Erythroblast (primary cell): ENCODE data around the gene CHRD.
A peak's percentile ranks its signal among the peaks of the same experiment; 100 is the strongest.

Experiments used
- DNase-seq, 2 experiments: peaks; one replicate each; lab custom pipeline; 2025; lab: John Stamatoyannopoulos, UW
- GATA1 ChIP-seq: IDR thresholded peaks from 2 replicates; pipeline ENCODE4 v1.6.1; 2011; ENCODE audit warnings: low read depth, mild to moderate bottlenecking, control low read depth, low read length, moderate library complexity
- POLR2A ChIP-seq: IDR thresholded peaks from 2 replicates; pipeline ENCODE4 v1.6.1; 2011; ENCODE audit warnings: mild to moderate bottlenecking, low read length

The CHRD gene

DNA sequence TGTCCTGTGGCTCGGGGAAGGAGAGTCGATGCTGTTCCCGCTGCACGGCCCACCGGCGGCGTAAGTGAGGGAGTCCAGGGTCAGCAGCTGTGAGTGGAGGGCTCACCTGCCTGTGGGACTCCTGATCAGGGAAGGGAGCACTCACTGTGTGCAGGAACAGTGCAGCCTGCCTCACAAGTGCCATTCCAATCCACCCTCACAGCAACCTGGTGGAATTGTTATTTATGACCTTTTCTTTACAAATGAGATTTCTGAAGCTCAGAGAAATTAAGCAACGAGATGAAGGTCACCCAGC, 9.0 kb downstream of the CHRD start:
- no peak for DNase-seq
- TF ChIP-seq POLR2A = no peak
- no peak for TF ChIP-seq GATA1

DNA sequence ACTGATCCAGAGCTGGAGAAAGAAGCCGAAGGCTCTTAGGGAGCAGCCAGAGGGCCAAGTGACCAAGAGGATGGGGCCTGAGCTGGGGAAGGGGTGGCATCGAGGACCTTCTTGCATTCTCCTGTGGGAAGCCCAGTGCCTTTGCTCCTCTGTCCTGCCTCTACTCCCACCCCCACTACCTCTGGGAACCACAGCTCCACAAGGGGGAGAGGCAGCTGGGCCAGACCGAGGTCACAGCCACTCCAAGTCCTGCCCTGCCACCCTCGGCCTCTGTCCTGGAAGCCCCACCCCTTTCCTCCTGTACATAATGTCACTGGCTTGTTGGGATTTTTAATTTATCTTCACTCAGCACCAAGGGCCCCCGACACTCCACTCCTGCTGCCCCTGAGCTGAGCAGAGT, 9.5 kb downstream of the CHRD start:
- no peak for DNase-seq
- TF ChIP-seq GATA1 = no peak
- TF ChIP-seq POLR2A = no peak

DNA sequence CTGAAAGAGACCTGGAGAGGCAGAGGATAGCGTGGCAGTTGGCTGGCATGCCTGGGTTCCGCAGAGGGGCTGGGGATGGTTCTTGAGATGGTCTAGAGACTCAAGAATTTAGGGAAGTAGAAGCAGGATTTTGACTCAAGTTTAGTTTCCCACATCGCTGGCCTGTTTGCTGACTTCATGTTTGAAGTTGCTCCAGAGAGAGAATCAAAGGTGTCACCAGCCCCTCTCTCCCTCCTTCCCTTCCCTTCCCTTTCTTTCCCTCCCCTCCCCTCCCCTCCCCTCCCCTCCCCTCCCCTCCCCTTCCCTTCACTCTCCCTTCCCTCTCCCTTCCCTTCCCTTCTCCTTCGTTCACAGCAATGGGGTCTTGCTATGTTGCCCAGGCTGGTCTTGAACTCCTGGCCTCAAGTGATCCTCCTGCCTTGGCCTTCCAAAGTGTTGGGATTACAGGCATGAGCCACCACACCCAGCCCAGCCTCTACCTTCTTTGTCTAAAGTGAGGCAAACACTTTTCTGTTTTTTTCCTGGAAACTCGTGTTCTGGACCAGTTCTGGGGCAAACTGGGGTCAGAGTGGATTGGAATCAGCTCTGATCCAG, 10.2 kb downstream of the CHRD start:
- TF ChIP-seq POLR2A (no peak), GATA1 (no peak)
- DNase-seq = no peak

DNA sequence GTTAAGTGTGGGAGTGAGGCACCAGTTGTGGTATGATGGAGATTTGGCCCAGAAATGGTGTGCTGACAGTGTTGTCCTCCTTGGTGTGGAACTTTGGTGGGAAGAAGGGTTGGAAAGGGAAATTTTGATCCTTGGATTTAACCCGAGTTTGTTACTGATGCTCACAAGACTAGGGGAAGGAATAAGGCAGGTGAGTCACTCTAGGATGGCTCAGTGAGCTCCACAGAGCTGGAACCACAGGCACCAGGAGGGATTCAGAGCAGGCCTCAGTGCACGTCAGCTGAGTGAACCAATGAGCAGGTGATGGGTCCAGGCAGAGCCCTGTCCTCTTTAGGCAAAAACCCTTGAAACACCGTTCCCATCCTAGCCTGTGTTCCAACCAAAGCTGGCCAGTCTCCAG, 11.4 kb downstream of the CHRD start:
- TF ChIP-seq POLR2A = no peak
- no peak for TF ChIP-seq GATA1

DNA sequence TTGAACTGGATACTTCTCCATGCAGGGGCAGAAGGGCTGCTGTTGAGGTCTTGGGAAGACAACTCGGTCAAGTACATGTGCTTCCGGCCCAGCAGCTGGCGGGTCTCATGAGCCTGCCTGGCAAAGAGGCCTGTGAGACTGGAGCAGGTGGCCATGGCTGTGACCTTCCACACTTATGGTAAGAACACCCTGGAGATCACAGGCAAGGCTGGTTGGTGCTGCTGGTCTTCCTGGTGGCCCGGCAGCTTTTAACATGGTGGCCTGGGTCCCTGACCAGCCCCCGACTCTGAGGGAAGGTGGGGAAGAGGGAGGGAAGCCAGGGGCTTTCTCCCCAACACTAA, 15.4 kb downstream of the CHRD start:
- TF ChIP-seq GATA1 (no peak), POLR2A (no peak)
- no peak for DNase-seq

More for the DNA sequence above, 11.4 kb downstream of the CHRD start:
- DNase-seq = no peak

DNA sequence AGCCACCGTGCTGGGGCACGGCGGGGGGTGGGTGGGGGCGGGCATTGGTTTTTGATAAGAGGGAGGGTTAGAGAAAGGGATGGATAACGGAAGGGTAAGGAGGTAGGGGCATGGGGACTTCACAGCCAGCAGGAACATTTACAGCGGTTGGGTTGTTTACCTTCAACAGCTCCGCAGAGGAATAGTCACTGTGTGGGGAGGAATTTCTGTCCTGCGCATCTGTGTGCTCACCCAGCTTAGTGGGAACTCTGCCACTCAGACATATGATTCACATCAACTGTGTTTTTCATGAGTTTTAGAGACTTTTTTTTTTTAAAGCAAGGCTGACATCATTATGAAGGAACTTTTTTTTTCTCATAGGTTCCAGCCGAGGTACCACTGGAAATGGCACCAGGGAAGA, 19.6 kb downstream of the CHRD start:
- no peak for TF ChIP-seq POLR2A
- TF ChIP-seq GATA1 = no peak
- DNase-seq = no peak

DNA sequence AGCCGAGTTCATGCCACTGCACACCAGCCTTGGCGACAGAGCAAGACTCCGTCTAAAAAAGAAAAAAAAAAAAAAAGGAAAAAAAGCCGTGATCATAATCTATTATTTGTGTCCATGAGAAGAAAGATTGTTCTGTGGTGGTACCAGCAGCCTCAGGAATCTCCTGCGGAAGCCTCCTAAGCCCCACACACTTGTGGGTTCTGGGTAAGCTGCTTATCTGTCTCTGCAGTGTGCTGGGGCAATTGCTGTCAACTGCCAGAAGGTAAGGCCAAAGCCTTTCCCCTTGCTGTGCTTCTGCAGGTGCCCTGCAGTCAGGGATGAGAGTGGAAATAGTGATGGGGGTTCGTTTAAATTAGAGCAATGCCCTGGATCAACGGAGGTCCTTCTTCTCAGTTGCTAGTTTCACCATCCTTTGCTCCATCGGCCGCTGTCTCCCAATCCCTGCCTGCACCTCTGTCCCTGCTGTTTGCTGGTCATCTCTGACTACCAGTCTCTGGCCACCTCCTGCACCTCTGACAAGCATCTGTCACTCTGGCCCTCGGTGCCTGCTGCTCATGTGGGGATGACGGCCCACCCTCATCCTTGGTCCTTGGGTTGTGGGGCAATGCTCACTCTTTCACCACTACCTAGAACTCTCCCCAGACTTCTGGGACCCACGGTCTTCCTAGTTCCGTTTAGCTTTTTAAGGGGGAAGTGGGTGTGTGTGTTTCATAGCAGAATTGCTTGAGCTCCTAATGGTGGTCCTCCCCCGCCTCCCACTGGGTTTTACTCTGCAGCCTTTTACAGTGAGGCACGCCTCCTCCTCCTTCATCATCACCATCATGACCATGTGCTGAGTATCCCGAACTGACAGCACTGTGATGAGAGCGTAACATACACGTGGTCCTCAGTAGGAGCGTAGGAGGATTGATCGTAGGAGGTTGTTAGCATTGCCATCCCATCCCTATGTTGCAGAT, 25.5 kb downstream of the CHRD start:
- DNase-seq = no peak
- TF ChIP-seq GATA1 = no peak
- TF ChIP-seq POLR2A = no peak

DNA sequence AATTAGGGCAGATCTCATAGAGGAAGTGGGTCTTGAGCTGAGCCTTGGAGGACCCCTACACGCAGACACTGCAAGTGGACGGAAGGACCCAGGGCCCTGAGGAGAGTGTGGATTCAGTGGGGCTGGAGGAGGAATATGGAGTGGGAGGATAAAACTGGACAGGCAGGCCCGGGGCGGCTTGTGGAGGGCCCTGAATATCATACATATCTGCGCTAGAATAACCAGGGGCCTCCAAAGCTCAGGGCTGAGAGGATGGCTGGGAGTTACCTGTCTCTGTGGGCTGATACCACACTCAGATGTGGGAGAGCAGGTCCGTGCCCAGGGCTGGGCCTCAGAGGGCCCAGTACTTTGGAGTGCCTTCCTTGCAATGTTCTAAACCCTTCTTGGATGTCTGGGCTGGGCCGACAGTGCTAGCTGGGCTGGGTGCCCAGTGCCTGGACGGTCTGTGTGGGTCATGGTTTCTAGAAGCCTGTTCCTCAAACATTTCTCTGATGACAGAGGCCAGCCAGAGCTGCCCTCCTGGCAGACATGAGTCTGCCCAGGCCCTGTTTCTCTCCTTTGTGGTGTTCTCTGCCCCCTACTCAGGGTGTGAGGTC, 29.6 kb downstream of the CHRD start:
- no peak for DNase-seq

DNA sequence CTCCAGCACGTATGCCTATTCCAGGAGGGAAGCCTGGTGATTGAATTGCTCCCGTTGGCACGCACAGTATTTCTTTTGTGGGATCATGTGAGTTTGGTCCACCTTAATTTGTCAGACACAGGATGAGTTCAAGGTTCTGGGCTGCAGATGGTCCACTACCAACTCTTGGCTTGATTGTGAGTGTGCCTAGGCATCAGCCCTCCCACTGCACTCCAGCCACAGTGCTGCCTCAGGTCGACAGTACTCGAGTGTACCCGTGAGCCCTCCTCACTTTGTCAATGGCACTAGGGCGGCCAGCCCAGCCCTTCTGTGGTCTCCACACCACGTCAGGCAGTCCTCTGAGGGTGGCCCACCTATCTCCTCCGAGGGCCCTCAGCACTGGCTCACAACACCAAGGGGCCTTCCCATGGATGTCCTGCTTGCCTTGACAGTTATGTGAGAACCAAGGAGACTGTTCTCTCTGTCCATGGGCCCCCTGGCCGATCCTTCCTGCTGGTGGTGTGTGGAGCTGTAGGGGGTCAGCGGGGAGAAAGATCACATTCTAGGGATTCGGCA, 30.2 kb downstream of the CHRD start:
- no peak for DNase-seq
- TF ChIP-seq POLR2A (no peak), GATA1 (no peak)

More for the DNA sequence above, 29.6 kb downstream of the CHRD start:
- TF ChIP-seq GATA1 (no peak), POLR2A (no peak)

DNA sequence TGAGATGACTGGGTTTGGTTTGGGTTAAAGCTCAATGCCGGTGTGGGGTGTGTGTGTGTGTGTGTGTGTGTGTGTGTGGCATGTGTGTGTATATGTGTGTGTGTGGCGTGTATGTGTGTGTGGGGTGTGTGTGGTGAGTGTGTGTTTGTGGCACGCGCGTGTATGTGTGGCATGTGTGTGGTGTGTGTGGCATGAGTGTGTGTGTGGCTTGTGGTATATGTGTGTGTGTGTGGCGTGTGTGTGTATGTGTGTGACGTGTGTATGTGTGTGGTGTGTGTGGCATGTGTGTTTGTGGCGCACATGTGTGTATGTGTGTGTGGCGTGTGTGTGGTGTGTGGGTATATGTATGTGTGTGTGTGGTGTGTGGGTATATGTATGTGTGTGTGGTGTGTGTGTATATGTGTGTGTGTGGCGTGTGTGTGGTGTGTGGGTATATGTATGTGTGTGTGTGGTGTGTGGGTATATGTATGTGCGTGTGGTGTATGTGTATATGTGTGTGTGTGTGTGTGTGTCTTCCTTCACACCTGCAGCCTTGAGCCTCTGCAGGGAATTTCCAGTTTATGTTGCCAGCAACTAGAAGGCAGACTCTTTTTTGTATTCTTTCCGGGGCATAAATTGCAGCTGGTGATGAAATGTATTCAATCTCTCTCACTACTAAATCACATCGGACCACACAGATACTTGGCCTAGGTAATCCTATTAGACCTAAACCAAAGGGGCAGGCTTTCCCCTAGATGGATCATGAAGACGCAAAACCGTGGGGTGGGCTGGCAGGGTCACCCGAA, 34.8 kb downstream of the CHRD start:
- TF ChIP-seq GATA1 (no peak), POLR2A (no peak)
- no peak for DNase-seq

DNA sequence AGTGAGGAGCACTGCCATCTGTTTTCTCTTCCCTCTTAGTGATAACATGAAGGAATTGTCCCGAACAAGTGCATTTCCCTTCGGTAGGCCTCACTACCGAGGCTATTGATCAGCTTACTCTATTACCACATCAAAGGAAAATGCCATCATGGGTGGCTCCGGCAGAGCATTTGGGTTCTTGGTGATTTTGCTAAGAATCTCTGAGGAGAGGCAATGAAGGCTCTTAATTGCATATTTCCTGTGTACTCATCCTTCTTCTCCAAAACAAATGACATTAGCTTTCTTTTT, 35.3 kb downstream of the CHRD start:
- no peak for TF ChIP-seq POLR2A
- no peak for TF ChIP-seq GATA1
- no peak for DNase-seq

DNA sequence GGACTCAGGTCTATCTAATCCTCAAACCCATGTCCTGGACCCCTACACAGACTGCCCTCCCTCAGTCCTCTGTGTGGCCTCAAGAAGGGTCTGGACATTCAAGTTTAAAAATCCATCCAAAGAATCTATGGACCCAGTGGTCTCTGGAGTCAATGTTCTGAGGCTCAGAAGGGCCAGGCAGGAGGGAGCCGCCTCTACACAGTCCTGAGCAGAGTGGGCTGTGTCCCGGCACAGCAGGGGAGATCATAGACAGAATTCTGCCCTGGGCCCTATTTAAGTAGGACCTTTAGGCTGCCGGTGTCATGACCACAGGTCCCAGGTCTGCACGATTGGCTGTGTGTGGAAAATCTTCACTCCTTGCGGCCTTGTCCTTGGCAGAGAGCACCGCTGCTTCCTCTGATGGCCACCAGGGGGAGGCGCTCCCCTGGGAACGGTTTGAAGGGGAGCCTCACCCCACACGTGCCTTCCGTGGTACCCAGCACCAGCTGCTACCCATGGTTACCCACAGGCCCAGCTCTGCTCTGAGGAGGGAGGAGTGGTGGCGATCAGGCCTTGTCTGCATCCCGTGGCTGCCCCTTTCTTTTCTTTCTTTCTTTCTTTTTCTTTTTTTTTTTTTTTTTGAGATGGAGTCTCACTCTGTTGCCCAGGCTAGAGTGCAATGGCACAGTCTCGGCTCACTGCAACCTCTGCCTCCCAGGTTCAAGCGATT, 37.9 kb downstream of the CHRD start:
- no peak for TF ChIP-seq GATA1
- no peak for TF ChIP-seq POLR2A
- peak; percentile 62 to 77 for DNase-seq

DNA sequence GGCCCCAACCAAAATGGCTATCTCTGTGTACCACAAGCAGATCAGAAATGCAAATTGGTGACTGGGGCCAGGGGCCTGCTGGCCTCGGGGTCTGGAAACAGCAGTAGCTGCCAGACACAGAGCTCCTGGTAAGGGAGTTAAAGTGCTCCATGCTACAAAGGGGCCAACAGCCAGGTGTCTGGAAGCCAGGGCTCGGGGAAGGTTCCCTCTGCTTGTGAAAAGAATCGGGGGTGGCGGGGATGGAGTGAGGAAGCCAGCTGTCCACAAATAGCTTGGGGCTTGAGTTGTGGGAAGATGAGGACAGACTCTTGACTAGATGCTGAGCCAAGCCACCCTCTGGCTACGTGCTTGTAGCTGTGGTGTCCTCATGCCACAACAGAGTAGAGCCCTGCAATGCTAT, 39.3 kb downstream of the CHRD start:
- TF ChIP-seq GATA1 (no peak), POLR2A (no peak)
- no peak for DNase-seq
